Activated CD4-positive, CD25-positive, alpha-beta regulatory T cell (primary cell): Measurements from ENCODE around the gene RARA.

Experiments
- DNase-seq, 4 experiments: peaks; one replicate each; lab custom pipeline; 2025; lab: John Stamatoyannopoulos, UW

The RARA gene

DNA sequence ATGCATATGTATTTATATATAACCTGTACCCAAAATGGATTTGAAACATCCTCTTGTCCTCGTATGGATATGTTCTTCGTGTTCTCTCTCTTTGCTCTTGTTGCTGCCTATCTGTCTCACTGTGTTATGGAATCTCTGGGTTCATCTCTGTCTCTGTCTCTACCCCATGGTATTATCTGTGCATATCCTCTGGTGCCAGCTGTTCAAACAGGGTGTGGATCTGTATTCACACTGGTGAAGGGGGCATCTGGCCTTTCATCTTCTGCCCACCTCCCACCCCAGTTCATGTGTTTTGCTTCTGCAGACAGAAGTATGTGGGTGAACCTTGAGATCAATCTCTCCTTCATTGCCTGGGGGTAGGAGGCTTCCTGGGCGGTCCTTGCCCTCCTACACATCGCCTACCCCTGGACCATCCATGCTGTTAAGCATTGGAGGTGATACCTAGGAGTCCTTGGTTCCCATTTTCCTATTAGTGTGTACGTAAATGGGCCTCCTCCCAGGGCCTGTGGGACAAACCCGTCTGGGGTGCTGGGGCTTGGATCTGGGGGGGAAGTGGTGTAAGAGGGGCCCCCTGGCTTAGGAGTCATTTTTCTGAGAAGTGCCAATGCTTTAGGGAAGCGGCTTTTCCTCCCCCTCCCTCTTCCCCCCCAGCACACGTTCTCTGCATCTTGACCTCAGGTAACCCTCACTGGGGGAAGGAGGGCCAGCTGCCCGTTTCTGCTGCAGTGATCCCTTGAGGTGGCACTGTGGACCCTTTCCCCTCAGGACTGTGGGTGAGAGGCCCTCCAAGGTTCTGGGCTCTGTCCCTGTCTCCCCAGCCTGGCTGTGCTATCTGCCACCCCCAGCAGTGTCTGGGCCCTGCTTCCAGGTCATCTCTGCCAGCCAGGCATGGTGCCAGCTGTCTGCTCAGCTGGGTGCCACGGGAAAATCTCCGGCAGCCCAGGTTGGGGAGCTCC is 21.1 kb downstream of the RARA start:
- DNase-seq, result no peak

DNA sequence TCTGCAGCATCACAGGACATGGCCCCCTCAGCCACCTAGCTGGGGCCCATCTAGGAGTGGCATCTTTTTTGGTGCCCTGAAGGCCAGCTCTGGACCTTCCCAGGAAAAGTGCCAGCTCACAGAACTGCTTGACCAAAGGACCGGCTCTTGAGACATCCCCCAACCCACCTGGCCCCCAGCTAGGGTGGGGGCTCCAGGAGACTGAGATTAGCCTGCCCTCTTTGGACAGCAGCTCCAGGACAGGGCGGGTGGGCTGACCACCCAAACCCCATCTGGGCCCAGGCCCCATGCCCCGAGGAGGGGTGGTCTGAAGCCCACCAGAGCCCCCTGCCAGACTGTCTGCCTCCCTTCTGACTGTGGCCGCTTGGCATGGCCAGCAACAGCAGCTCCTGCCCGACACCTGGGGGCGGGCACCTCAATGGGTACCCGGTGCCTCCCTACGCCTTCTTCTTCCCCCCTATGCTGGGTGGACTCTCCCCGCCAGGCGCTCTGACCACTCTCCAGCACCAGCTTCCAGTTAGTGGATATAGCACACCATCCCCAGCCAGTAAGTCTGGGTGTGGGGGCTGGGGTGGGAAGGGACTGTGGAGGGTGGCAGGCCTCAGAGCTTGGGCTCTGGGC is 22.0 kb downstream of the RARA start:
- DNase-seq, result no peak

DNA sequence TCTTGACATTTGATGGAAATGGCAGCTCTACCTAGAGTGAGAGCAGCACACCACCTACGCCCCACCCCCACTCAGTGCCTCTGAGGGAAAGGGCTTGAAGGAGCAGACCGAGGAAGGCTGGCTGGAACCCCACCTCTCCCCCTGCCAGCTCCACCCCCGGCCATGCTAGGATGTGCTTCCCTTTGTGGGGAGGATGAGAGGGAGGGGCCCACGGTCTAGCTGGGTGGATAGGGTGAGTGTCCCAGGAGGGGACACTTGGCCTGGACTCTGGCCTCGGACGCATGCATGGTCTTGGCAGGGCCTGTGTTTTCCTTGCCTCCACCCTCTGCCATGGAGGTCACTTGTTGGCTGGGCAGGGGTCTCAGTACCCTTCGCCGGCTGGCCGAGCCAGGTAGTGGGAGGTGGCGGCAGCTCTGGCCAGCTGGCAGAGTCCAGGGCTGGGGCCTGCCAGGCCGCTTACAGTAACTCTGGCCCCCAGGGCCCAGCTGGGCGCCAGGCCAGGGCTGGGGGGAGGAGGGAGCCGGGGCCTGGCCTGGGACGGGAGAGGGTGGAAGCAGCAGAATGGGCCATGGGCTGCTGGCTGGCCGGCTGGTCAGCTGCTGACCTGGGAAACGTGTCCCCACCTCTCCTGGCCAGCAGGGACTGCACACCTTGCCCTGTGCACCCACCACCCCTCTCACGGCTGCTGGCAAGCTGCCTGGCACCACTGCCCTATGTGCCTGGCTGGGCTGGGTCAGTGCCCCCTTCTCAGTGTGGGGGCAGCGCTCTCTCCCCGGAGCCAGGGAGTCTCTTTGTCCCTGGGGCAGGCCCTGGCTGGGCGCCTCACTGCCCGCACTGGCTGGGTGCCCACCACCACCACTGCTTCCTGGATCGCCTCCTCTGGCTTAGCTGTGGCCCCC is 23.0 kb downstream of the RARA start:
- no peak for DNase-seq

DNA sequence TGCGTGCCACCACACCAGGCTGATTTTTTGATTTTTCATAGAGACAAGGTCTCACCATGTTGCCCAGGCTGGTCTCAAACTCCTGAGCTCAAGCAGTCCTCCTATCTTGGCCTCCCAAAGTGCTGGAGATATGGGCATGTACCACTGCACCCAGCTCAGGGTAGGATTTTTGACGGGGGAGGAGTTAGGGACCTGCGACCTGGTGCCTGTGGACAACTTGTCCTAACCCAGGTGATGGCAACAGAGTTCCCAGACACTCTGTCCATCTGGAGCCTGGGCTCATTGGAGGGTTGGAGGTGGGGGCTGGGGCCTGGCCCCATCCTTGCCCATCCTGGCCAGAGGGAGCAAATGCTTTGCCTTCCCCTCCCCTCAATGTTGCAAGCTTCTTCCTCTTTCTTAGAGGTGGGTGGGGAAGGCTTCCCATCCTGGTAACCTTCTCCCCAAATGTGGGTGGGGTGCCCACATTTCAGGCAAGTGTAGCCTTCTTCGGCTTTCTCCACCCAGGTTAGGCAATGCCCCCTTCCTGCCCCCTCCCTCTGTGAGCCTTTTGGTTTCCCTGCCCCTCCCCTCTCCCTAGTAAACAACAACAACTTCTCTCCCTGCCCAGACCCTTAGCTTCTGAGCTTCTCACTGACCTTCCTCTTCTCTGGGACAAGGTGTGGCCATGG is 24.9 kb downstream of the RARA start:
- no peak for DNase-seq

DNA sequence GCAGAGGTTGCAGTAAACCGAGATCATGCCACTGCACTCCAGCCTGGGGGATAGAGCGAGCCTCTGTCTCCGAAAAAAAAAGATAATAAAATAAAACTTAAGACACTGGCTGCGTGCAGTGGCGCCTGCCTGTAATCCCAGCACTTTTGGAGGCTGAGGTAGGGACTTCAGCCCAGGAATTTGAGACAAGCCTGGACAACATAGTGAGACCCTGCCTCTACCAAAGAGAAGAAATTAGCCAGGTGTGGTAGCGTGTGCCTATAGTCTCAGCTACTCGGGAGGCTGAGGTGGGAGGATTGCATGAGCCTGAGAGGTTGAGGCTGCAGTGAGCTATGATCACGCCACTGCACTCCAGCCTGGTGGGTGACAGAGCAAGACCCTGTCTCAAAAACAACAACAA is 26.6 kb downstream of the RARA start:
- no peak for DNase-seq

DNA sequence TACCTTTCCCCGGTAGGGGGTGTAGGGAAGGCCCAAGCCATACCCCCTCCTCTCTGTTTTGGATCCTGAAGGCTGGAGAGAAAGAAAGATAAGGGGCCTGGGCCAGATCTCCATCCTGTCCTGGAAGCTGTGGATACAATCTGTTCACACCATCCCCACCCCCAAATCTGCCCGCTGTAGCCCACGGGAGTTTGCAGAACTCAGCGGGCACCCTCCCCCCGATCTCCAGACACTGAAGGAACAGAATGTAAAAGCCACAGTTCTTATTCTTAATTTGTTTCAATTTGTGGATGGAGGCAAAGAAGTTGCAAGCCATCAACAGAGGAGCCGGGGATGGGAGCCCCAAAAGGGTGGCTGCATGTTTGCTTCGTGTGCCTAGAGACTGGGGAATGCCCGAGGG is 28.4 kb downstream of the RARA start:
- no peak for DNase-seq

DNA sequence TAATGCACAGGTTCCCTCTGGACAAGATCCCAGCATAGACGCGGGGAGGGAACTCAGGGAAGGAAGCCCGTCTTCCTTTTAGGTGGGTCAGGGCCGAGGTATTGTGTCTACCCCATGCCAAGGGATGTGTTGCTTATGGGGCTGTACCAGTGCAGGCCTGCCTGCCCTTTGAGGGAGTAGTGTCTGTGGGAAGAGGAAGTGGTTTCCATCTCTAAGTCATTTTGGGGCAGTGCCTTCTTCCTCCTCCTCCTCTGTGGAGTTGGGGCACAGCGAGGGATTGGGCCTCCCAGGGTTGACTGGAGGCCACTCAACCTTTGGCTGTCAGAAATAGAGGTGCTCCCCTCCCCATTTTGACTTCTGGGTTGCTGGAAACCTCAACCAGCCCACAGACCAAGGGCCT is 29.1 kb downstream of the RARA start:
- no peak for DNase-seq

DNA sequence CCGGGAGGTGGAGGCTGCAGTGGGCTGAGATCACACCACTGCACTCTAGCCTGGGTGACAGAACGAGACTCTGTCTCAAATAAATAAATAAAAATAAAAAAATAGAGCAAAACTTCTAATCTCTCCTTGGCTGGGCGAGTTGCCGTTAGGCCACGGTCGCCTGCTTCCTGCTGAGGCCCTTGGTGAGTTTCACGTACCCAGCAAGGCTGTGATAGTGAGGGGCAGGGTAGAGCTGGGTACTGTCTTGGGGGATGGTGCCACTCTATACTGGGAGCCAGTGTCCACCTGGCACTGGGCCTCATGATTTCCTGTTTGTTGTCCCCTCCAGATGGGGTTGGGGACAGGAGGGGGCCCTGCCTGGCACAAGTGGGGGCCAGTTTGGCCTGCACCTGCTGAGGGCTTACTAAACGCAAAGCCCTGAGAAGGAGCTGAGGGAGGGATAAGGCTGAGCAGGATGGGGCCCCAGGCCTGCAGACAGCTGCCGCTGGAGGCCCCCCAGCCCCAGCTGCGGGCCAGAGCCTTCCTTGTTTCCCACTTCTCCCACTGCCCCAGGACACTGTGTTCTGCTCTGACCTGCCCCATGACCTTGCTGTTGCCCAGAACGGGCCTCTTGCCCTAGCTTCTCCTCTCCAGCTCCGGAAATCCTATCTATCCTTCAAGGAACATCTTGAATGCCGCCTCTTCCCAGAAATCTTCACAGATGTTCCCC is 30.1 kb downstream of the RARA start:
- DNase-seq, result no peak

DNA sequence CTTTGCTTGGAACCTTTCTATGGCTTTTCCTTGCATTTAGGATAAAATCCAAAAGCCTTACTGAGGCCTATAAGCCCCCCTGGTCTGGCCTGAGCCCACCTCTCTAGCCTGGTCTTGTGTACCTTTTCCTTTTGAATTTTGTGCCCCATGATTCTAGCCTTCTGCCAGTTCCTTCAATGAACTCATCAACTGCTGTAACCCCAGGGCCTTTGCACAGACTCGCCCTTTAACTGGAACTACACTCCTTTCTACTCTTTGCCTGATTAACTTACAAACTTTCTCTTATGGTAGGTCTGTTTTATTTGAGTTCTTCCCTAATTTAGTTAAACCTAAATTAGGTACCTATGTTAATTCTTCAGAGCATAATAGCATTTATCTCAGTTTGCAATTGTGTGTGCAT is 31.3 kb downstream of the RARA start:
- DNase-seq, result no peak

DNA sequence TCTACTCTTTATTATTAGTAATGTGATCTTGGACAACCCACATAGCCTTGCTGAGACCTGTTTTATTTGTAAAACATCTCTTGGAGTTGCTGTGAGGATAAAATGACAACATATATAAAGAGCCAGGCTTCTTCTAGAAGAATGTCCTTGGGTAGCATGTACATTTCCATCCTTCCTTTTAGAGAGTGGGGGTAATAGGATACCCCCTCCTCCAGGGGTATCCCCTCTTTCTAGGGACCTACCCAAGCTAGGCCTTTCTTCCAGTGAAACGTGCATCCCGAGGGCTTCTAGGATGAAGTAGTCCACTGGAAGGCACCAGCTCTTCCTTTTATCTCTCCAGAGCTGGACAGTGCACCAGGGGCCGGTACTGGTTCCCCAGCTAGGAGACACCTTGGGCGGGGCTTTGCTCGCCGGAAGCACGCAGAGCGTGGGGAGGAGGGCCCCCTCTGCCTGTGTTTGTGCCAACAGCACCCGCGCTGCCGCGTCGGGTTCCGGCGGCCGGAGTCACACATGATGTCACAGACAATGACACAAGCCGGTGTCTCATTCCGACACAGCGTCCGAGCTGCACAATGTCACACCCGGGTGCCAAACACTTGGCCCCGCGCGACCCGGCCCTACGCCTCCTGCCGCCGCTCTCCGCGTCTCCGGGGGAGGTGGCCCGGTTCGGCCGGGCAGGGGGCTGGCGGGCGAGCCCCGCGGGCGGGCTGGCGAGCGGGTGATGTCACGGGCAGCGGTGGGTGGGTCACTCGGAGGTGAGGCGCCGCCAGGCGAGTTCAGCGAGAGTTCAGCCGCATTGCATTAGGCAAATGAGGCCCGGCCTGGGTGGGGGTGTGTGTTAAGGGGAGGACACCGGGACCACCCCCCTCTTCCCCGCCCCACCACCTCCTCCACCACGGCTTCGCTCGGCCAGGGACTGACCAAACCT is 32.2 kb downstream of the RARA start:
- peak; percentile 57 to 86 (median 70) for DNase-seq

DNA sequence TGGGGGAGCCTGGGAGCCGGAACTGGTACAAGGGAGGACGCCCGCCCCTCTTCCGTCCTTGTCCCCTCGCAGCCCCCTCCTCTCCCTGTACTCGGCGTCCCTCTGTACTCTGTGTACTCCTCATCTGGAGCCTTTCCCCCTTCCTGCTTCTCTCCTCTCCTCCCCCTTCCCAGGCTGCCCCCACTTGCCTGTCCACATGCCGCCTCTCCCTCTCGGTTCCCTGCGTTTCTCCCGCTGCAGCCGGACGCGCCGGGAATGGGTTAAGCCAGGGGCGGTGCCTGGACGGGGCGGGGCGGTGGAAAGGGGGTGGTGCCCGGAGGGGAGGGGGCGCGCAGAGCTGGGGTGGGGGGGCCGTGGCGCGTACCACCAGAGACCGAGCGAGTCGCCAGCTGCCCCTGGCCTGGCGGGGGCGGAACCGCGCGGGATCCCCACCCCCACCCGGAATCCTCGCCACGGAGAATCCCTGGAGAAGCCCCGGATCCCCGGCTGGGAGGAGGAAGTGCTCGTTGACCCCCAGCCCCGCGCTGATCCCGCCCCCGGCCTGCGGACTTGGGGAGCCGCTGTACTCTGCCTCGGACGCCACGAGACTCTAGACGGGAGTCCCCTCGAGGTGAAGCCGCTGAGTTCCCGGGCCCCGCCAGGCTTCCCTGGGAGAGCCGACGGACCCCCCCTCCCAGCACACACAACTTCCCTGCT is 33.0 kb downstream of the RARA start:
- no peak for DNase-seq

DNA sequence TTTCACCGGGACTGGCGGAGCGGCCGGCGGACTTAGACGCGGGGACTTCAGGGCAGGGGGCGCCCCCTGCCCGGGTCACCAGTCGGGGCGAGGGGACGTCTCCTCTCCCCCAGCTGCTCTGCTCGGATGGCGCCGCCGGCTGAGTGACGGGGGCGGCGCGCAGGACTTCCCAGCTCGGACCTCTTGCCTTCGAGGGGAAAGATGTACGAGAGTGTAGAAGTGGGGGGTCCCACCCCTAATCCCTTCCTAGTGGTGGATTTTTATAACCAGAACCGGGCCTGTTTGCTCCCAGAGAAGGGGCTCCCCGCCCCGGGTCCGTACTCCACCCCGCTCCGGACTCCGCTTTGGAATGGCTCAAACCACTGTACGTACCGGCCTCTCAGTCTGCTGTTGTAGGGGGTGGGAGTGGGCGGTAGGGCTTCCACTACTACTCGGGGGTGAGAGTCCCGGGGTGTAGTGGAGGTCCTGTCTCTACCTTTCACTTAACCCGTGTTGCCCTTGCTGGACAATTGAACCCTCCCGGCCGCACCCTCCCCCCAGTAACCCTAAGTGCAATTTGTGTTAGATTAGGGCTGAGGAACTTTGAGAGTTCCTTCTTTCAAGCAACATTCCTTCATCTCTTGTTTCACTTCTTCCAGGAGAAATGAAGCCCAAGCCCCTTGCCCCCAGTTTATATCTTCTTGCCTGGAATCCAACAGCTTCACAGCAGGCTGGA is 33.7 kb downstream of the RARA start:
- DNase-seq, result no peak

DNA sequence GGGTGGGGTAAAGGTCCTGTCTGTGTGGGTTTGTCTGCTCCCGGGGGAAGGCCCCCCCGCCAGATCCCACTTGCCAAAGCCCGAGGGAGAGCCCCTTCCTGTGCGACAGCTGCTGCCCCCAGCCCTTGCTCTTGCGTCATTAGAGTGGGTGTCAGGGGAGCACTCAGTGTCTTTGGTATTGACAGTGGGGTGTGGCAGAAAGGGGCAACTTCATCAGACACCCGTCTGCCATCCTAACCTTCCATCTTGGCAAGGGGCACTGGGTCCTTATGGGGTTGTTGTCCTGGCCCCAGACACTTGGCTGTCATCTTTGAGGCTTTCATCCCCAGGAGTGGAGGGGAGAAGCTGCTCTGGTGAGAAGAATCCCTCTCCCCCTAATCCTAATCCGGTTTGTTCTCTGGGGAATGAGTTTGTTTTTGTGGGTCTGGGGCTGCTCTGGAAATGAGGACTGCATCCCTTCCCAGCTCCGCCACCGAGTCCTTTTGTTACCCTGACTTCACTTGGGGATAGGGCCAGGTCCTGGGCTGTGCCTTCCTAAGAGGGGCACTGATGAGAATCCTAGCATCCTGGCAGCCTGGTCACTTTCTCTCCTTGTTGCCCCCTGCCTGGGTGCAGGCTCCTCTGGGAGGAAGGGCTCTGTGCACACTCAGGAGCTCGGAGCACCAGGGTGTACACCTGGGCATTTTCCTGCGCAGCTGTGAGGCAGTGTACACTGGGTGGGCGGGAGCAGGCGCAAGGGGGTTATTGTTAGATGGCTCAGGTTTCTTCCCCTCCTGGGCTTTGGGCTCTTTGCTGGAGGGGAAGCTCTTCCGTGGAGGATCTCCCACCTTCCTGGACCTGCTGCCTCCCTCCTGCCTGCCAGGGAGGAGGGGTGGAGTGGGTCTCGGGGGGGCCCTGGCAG is 34.5 kb downstream of the RARA start:
- DNase-seq, result no peak

DNA sequence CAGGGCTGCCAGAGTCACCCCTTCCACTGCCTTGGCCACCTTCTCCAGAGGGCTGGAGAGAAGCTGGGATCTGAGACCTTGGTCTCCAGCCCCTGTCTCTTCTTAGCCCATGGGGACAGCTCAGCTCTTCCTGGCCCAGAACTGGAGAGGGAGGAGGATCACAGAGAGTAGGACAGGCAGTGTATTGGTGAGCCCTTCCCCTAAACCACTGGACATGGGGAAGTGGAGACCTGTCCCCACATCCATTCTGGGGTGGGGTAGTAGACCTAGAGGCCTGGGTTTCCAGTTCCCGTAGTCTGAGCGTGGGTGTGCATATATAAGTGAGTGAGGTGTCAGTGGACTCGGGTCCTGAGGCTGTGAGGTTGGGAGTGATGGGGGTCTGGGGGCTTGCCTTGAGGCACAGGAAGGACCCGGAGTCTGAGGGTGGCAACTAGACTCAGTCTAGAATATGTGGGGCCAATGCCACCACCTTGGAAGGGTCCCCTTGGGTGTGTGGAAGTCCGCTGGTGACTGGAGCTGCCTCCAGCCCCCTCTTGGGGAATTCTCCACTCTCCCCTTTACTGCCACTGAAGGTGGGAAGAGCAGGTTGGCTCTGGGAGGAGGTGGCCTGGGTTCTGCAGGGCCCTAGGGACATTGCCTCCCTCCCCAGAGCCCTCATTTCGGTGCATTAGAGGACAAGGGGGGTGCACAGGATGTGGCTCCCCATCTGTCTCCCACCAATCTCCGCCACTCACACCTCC is 35.6 kb downstream of the RARA start:
- DNase-seq, result no peak

DNA sequence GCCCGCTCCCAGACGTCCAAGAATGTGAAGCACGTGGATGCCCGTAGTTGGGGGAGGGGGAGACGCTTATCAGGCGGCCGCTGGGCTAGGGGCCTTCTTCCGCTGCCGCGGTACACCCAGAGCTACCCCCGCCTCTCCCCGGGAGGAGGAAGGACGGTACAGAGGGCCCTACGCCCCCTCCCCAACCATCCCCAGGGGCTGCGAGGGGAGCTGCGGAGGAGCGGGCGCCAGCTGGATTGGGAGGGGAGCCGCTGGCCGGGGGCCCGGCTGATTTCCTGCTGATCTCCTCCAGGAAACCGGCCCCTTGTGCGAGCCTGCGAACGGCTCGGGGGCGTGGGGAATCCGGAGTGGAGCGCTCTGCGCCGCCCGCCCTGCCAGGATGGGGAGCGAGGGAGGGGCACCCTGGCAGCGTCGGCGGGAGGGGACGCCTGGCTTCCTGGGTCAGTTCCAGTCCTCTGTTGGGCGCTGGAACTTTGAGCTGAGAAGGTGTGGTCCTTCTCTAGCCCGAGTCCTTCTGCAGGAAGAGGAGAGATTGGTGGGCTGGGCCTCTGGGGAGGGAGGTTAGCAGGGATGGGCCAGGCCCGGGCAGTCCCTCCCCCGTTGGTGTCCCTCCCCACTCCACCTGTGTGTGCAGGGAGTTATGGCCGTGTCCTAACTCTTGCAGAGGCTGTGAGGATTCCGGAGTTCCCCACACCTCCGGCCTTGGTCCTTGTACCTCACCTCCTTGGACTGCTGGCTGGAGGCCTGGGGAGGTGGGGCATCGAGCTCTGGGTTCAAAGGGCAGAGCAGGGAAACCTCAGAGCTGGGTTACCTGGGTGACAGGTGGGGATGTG is 36.4 kb downstream of the RARA start:
- no peak for DNase-seq
